K562 (cell line): Measurements from ENCODE around the gene TOM1L1. TPM values are rescaled to one million over a fixed set of nuclear protein-coding genes. Genes with fewer than 3 reads are reported as not detected.
A peak's percentile ranks its signal among the peaks of the same experiment; 100 is the strongest.

Source experiments
- AFF1 ChIP-seq, 2 experiments: fragments of 450-650 bp; IDR thresholded peaks; 2 replicates each; pipeline ENCODE4 v1.6.1; 2018; ENCODE audit warnings: mild to moderate bottlenecking in 2 of 2, low read depth in 1 of 2; ENCODE audit not compliant: partially characterized antibody in 2 of 2
- ARHGAP35 ChIP-seq: fragments of 450-650 bp; IDR thresholded peaks from 2 replicates; pipeline ENCODE4 v1.6.1; 2018; ENCODE audit not compliant: partially characterized antibody
- EP300 ChIP-seq: IDR thresholded peaks from 2 replicates; pipeline ENCODE4 v1.6.1; 2012; ENCODE audit warnings: low read length, improper control_type of control experiment
- GATAD2A ChIP-seq: fragments of 450-650 bp; IDR thresholded peaks from 2 replicates; pipeline ENCODE4 v1.6.1; 2017
- HNRNPL ChIP-seq: fragments of 200-400 bp; formaldehyde crosslinking; IDR thresholded peaks from 2 replicates; pipeline ENCODE4 v1.6.1; 2017; ENCODE audit warnings: low read depth, mild to moderate bottlenecking, low read length
- LARP7 ChIP-seq: fragments of 450-650 bp; IDR thresholded peaks from 2 replicates; pipeline ENCODE4 v1.6.1; 2016
- POLR2AphosphoS5 ChIP-seq: IDR thresholded peaks from 2 replicates; pipeline ENCODE4 v1.6.1; 2011; ENCODE audit warnings: mild to moderate bottlenecking, low read depth, low read length, moderate library complexity; ENCODE audit not compliant: control insufficient read depth, insufficient read depth
- POLR2G ChIP-seq: fragments of 200-400 bp; formaldehyde crosslinking; IDR thresholded peaks from 2 replicates; pipeline ENCODE4 v1.6.1; 2017; ENCODE audit warnings: low read depth, mild to moderate bottlenecking, antibody characterized with exemption, low read length, moderate library complexity
- SIN3A ChIP-seq, 2 experiments: fragments of 150-350 bp in 1 of 2; IDR thresholded peaks; 2 replicates each; pipeline ENCODE4 v1.6.1; 2011 to 2016; ENCODE audit warnings: borderline replicate concordance in 2 of 2, low read depth in 2 of 2, low read length in 2 of 2, mild to moderate bottlenecking in 2 of 2, moderate library complexity in 2 of 2; ENCODE audit not compliant: control insufficient read depth in 1 of 2
- SP1 ChIP-seq: sonication (generic); formaldehyde crosslinking; IDR thresholded peaks from 2 replicates; pipeline ENCODE4 v1.8.1; 2022; ENCODE audit warnings: mild to moderate bottlenecking, missing genetic modification reagents
- THAP7 ChIP-seq: fragments of 250-450 bp; sonication (Bioruptor Pico); IDR thresholded peaks from 2 replicates; pipeline ENCODE4 v1.5.0; 2021
- THRAP3 ChIP-seq: fragments of 450-650 bp; IDR thresholded peaks from 2 replicates; pipeline ENCODE4 v1.6.1; 2016; ENCODE audit warnings: mild to moderate bottlenecking, inconsistent platforms, borderline replicate concordance
- ZBTB34 ChIP-seq: fragments of 250-450 bp; sonication (Bioruptor Pico); IDR thresholded peaks from 2 replicates; pipeline ENCODE4 v1.8.0; 2021; ENCODE audit warnings: mild to moderate bottlenecking, moderate library complexity
- ZNF395 ChIP-seq: fragments of 200-800 bp; sonication (Bioruptor generic); IDR thresholded peaks from 2 replicates; pipeline ENCODE4 v1.6.1; 2017; ENCODE audit warnings: missing genetic modification characterization, missing compliant biosample characterization
- polyA plus RNA-seq, 8 experiments: library from polyadenylated mRNA; depleted of rRNA in 4 of 8; stranded (reverse) in 5 of 8; unstranded in 3 of 8; fragments of >200 nt; fragmentation: Nextera tagmentation in 2 of 8; fragmentation: Illumina TruSeq in 1 of 8; extraction: Ambion mirVana in 2 of 8; extraction: Trizol in 1 of 8; gene quantifications; 2 replicates each; pipeline versions ENCODE4 v1.2.1 to v1.2.3, GENCODE V29; 2011 to 2014; ENCODE audit warnings: inconsistent platforms in 1 of 8, missing spikeins in 1 of 8
- total RNA-seq, 7 experiments: library from RNA; depleted of rRNA in 6 of 7; stranded (reverse); fragments of >200 nt in 6 of 7; fragmentation: Illumina TruSeq in 2 of 7; extraction: Trizol in 2 of 7; gene quantifications; 2 replicates each; pipeline versions ENCODE4 v1.2.1 to v1.2.3, GENCODE V29; 2011 to 2021; ENCODE audit warnings: low replicate concordance in 1 of 7

Gene TOM1L1
- total and polyA plus RNA-seq, 9 of the 15 experiments (the other 6 are each of a cell fraction or from before 2014, with no cell fraction given) = 21.3 to 74.3 (median 31.0) TPM

GRCh38 chr17:54969658-54970572 is 69.3 kb downstream of the TOM1L1 start (continued):
- TF ChIP-seq SIN3A (IDR thresholded peaks at IDR 0.05; ENCODE audit: borderline replicate concordance in 2 of 2, control insufficient read depth in 1 of 2, low read depth in 2 of 2, low read length in 2 of 2) (no peak), POLR2G (no peak), THAP7 (no peak), HNRNPL (no peak), SP1 (CRISPR knock-in tag) (no peak), AFF1 (IDR thresholded peaks at IDR 0.05; ENCODE audit: low read depth in 1 of 2, partially characterized antibody in 2 of 2) (peak in 1 of 2 experiments; percentile 29), ZNF395 (CRISPR knock-in tag) (no peak), POLR2AphosphoS5 (no peak), LARP7 (no peak), ZBTB34 (CRISPR knock-in tag) (no peak), EP300 (no peak), ARHGAP35 (no peak), THRAP3 (no peak), GATAD2A (no peak)
